ENCODE data around the gene LONRF2. TPM values are rescaled to one million over a fixed set of nuclear protein-coding genes. Genes with fewer than 3 reads are reported as not detected.
A peak's percentile ranks its signal among the peaks of the same experiment; 100 is the strongest.

Gene LONRF2
- total RNA-seq, 1 donor from 2014 or later: 5.1 TPM

DNA sequence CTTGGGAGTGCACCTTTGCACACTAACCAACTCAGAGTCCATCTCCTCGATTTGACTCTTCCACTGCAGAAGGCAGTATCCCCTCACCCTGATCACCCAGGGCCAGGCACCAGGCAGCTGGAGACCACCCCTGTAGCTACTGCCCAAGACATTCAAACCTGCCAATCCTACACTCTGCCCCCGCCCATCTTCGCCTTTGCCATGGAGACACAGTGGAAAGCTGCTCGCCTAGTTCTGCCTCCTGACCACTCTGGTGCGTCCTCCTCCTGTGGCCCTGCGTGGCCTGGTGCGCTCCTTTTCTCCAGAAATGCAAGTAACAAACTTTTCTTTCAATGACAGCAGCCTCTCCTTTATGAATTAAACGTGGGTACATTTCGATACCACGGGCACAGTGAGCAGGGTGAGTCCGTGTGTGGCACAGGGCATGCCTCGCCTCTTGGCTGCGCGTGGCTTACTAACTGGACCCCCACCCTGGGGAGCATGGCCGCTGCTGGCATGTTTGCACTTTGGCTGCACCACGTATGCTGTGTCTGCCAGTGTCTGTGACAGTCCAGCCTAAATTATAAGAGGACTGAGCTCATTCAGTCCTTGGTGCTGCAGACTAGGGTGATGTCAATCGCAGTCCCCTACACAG lies 47.6 kb downstream of the LONRF2 start:
- no peak for DNase-seq

DNA sequence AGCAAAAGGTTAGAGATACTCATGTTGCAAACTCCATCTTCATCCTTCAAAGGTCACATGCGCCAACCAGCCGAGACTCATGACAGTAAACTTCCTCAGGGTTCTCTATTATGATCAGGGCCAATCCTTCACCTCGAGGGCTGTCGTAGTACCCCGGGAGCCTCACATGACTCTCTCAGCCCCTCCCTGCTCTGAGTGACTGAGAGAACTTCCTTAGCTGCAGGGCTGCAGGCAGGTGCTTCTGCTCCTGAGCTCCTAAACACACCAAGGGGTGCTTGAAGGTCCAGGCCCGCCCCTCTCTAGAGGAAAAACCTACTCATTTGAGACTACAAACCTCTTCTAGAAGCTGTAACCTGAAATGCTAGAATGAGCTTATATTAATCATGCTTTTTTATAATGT lies 48.2 kb downstream of the LONRF2 start:
- DNase-seq: no peak

DNA sequence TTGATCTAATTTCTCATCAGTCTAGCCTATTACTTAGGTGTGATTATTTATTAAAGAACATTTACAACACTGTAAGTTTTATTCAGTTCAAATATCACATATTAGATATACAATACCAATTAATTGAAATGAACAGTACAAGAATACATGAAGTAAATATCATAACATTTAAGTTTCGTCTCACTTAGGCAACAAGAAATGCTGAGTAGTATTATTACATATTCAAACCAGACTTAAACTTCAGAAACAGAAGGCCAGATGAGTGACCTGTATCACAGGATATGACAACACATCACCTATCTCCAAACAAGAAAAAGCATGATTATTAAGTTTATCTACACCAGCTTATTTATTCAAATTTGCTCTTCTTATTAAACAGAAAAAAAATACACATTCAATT lies 48.9 kb downstream of the LONRF2 start:
- no peak for DNase-seq

DNA sequence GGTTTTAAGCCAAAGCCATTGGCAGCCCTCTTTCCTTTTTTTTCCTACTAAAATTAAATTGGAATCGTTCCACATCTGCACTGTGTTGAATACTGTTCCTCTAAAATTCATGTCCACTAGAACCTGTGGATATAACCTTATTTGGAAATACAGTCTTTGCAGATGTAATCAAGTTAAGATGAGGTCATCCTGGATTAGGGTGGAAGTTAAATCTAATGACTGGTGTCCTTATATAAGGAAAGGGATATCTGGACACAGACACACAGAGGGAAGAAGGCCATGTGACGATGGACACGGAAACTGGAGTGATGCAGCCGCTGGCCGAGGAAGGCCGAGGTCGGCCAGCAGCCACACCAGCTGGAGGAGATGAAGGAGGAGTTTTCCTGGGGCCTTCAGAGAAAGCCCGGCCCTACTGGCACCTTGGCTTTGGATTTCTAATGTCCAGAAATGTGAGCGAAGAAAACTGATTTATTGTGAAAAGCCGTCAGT lies 49.4 kb downstream of the LONRF2 start:
- DNase-seq: peak; percentile 21

DNA sequence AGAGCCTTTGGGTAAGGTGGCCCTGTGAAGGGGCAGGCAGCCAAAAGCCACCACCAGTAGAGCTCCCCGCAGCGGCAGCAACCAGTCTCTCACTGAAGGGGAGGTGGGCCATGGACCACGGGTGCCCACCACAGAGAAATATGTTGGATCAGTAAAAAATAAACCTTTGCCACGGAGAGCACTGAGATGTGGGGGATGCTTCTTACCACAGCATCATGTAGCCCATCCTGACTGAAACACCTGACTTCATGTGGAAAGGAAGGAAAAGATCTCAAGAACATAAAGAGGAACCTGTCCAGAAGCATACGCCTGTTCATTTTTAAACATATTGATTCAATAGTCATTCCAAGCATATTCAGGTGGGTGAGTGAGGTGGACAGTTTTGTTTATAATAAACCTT lies 51.1 kb downstream of the LONRF2 start:
- no peak for DNase-seq

DNA sequence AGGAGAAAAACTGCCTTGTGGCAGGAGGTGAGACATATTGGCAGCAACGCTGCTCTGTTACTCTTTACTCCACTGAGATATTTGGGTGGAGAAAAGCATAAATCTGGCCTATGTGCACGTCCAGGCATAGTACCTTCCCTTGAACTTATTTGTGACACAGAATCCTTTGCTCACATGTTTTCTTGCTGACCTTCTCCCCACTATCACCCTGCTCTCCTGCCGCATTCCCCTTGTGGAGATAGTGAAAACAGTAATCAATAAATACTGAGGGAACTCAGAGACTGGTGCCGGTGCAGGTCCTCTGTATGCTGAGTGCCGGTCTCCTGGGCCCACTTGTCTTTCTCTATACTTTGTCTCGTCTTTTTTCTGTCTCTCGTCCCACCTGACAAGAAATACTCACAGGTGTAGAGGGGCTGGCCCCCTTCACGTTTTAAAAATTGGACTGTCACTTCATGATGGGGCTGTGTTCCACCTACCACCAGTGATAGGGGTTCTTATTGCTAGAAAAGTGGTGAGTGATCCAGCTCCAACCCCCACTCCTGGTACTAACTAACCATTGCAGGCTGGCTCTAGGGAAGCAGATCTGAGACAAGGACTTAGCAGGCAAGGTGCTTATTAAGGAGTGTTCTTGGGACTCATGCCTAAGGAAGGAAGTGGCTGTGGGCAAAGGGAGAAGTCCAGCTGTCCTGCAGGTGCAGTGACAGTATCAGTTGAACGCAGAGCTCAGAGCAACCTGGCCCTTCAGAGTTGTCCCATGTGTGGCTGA lies 51.7 kb downstream of the LONRF2 start:
- DNase-seq: no peak

DNA sequence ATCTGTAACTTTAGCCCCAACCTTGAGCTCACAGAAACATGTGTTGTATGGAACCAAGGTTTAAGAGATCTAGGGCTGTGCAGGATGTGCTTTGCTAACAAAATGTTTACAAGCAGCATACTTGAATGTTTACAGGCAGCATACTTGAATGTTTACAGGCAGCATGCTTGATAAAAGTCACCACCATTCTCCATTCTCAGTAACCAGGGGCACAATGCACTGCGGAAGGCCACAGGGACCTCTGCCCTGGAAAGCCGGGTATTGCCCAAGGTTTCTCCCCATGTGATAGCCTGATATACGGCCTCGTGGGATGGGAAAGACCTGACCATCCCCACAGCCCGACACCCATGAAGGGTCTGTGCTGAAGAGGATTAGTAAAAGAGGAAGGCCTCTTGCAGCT lies 52.4 kb downstream of the LONRF2 start:
- DNase-seq: no peak

DNA sequence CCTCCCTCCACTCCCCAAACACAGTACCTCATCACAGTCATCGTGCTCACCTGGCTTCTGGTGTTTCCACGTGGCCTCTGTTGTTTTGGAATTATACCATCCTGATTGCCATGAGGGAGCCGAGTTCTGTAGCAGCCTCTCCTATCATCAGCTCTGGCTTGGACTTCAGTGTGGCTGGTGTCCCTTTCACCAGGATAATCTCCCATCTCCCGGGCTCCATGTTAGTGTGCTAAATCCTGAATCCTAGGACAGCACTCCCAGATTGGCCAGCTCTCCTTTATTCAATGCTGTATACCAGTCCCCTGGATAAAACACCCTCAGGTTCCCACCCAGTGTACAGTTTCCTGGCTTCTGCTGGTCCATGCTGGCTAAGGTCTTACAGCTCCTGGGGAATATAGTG lies 53.3 kb downstream of the LONRF2 start:
- DNase-seq: no peak

DNA sequence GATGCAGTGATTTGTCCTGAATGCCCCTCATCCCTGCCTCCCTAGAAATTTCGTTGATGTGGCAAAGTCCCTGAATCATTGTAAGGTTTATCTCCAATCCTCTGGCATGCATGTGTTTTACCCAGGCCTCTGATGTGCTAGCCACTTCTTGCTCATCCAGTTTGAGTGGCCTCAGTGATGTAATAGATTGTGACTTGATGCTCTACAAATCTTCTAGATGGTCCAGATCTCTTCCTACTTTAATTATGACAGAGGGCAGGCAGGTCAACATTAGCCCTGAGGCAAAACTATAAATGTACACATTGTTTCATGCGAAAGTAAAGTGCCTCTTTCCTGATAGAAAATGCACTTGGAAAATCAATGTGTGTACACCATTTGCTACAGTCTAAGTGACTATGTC lies 54.5 kb downstream of the LONRF2 start:
- DNase-seq: no peak

DNA sequence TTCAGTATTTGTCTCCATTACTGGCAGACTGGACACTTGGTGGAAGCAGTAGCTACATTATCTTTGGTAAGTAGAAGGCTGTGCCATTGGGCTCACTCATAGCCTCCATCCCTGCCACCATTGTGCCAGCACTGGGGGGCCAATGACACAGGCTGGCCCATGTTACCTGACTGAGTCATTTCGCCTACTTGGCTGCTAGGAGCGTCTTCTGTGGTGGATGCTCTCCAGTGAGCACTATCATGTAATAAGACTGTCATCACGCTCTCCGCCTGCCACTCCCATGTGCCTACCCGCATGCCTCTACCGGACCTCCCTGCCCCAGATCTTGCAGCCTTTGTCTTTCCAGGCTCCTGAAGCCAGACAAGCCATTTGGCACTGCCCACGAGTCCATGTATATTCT lies 56.2 kb downstream of the LONRF2 start:
- no peak for DNase-seq

DNA sequence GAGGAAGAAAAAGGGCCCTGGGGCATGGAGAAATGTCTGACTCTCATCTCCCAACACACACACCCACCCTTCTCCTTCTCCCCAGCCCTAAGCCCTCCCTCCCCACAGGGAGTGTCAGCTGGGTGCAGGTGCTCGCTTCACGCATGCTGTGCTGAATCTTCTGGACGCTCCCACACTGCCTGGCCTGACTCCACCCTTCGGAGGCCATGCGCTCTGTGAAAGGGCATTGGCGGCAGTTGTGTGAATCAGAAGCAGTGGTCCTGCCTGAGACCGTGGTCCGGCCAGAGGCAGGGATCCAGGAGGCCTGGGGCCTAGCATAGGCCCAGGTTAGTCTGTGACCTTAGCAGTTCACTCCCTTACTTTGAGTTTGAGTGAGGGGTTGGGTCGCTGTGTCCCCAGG lies 57.1 kb downstream of the LONRF2 start:
- no peak for DNase-seq

DNA sequence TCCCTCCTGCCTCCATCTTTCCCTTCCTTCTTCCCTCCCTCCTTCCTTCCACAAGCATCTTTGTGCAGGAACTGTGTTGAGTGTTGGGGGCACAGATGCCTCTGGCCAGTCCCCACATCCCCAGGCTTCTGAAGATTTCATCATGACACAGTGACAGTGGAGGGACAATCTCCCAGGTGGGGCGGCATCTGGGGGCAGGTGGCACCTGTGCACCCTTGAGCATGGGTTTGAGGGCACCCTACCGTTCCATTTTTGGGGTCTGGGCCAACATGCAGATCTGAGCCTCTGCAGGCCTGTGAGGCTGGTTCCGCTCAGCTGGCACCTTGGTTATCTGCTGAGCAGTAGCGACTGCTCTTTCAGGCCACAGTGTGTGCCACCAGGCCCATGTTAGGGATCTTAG lies 57.6 kb downstream of the LONRF2 start:
- no peak for DNase-seq

DNA sequence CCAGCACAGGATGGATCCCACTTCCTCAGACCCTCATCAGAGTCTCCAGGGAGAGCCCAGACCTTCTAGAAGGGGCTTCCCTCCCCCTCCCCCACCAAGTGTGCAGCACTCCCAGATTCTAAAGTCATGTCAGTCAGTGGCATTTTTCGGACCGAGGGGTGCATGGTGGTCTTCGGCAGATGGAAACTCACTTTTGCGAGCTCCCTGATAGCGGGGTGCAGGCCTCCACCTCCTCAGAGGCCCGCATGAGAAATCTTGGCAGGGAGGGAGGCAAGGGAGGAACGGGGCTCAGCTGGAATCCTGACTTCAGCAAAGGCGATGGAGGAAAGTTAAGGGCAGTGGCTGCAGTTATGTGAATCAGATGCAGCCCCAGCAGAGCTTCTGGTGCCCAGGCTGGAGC lies 58.2 kb downstream of the LONRF2 start:
- DNase-seq: no peak

DNA sequence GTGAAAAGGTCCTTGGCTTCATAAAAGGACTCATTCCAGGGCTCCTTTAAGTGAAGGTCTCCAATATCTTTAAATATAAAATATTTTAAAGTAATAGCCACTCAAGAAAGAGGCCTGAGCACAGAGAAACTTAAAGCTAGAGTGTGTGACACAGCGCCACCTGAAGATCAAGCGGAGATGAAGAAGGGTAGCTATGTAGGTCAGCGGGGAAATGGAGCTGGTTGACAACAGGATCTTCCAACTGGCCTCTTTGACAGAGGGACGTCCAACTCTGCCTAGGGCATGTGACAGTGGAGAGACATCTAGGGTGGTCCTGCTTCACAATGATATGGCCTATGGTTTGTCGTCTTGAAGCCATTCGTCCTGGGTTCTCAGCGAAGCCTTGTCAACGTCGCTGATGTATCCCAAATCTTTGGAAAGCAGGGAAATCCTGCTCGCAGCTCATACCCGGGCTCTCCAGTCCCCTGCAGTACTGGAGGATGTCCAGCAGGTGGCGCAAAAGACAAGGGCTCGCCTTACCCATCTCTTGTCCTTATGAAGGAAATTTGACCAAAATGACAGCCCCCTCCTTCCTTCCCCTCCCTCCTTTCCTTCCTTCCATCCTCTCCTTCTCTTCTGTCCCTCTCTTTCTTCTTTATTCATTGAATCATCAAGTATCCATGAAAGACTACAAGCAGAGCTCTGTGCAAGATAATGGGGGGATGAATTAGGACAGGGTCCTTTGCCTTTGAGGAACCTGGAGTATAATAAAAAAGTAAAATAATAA lies 59.6 kb downstream of the LONRF2 start:
- DNase-seq: peak; percentile 73

DNA sequence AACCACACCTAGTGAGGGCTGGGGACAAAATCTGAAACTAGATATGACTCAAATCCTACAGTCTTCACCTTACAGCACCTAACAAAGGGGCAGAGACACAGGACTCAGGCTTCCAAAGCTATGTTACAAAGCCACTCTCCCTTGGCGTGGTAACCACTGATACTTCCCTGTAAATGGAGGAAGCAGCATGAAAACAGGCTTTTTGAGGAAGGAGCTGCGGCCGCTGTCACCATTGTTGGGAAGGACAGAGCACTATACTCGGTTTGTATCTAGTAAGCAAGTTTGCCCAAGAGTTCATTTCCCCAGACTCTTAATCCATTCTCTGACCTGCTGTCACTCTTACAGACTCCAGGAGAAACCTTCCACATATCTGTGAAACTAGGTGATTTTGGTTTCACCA lies 60.3 kb downstream of the LONRF2 start:
- no peak for DNase-seq

DNA sequence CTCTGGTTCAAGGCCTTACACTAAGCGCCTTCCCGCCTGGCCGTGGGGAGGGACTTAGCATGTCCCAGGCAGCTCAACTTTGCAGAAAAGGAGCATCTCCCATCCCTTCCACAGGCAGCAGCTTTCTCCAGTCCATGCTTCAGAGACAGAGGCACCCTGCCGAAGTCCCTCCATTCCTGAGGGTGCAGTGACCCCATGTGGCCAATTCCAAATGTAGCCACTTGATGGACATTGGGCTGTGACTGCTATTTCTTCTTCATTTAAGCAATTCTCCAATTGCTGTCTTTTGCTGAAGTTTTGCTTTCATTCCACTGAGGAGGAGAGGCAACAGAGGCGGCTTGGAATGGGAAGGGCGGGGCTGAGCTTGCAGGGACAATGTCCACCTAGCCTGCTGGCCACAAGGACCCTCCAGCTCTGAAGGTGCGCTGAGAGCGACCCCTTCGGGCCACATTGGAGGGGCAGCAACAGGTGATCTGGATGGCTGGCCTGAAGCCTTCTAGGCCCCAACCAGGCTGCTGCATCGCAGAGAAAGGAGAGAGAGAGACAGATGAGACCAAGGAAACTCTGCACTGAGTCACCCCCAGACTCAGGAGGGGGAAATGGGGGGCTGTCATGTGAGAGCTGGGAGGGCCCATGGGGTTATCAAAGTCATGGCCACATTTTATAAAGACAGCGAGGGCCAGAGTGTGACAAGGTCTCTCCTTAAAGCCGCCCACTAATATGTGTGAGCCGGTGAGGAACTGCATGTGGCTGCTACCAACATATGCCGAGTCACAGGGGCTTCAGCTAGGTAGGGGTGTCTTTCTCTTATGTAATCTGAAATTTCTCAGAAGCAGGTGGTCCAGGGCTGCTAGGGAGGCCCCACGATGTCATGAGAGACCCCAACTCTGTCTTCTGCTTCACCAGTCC lies 61.3 kb downstream of the LONRF2 start:
- peak; percentile 91 for DNase-seq

DNA sequence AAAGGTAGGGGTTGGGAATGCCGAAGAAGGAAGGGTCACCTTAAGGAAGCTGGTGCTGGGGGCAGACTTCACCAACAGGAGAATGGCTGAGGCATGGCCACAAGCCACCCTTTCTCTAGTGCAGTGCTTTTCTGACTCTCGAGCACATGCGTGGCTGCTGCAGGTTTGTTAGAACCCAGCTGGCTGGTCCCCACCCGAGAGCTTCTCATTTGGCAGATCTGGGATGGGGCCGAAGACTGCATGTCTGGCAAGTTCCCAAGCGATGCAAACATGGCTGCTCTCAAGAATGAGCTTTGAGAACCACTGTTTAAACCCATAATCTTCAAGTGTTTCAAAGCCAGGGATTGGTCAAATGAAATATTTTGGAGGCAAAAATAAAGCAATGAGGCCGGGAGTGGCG lies 63.2 kb downstream of the LONRF2 start:
- DNase-seq: no peak

DNA sequence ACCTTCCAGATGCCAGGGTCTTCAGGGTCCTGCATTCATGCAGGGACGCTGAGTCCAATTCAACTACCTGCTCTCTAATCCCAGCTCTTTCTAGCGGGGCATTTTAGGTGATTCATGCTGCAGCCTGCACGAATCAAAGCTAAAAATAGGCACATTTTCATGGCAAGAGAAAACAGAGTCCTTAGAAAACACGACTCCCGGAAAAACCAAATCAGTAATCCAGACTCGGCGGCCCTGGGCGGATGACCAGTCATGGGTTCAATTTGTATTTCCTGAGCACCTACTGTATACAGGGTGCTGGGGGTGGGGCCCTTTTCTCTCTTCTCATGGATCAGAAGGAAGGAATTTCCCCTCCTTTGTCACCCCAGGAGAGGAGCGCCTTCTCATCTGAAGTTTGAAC lies 64.4 kb downstream of the LONRF2 start:
- DNase-seq: no peak

DNA sequence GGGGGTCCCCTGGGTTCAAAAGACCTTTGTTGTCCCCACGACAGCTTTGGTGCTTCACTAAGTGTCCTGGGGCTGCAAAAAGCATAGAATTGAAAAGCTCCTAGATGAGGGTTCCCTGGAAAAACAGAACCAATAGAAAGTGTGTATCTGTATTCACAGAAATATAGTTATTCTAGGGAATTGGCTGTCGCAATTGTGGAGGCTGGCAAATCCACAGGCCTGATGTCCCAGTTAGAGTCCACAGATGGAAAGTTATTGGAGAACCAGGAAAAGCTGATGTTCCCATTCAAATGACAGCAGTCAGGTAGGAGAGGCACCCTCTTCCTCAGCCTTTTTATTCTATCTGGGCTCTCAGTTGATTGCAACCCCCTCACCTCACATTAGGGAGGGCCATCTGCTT lies 65.5 kb downstream of the LONRF2 start:
- no peak for DNase-seq

DNA sequence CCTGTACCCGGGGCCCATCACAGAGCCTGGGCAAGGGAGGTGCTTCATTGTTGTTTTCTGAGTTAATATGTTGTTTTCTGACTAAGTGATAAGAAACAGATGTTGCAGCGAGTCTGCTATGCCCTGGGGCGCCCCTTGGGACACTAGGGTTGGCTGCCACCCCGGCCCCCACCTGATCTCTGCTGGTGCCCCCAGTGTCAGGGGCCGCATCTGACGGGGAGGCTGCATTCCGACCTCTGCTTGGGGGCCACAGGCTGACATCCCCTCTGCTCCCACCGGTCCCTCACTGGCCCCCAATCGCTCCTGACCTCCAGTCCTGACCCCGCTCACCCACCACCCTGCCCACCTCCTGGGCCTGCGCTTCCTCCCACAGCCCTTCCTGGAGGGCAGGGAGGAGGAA lies 65.9 kb downstream of the LONRF2 start:
- DNase-seq: no peak

DNA sequence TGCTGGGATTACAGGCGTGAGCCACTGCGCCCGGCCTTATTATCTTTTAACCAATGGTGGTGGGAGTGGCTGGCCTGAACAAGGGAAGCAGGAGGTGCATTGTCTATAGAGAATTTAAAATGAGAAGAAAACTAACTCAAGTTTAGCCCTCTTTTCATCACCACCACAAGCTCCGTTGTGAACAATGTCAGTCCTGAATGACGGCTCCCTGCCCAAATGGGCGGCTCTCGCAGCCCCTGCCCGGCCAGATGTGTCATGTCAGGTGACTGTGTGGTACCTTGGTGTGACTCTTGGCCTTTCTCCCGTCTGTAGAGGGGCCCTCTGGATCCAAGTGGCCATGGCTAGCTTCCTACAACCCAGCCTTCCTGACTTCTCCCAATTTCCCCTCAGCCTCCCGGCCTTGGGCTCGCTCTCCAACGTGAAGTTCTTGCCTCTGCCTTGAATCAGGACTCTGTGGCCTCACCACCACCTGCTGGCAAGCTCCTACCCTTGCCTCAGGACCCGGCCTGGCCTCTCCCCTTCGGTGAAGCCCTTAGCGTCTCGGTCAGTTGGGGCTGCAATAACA lies 67.6 kb downstream of the LONRF2 start:
- no peak for DNase-seq

DNA sequence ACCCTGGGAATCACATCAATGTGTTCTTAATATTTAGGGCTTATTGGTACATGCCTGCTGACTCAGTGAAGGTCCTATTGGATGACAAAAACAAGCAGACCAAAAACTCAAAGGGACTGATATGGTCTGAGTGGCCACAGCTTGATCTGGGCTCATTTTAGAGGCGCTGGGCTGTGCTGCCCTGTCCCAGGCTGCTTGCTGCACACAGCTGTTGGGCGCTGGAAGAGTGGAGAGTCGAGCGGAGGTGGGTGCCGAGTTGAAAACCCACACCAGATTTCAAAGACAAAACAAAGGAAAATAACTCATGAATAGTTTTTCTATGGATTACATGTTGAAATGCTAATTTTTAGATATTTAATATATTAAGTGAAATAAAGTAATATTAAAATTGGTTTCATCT lies 68.5 kb downstream of the LONRF2 start:
- no peak for DNase-seq
